HEK293T (cell line): ENCODE results near the gene TAL2.
A peak's percentile ranks its signal among the peaks of the same experiment; 100 is the strongest.

Source experiments
- CTCF ChIA-PET: fragments of 350-600 bp; formaldehyde crosslinking; extraction: SDS; loops from one replicate; lab custom pipeline; 2021; ENCODE audit warnings: antibody characterized with exemption, inconsistent platforms; lab: Yijun Ruan, JAX
- POLR2A ChIA-PET: fragments of 350-600 bp; formaldehyde crosslinking; extraction: SDS; loops from one replicate; lab custom pipeline; 2020; ENCODE audit warnings: antibody characterized with exemption, inconsistent platforms; lab: Yijun Ruan, JAX
- DNase-seq: peaks from one replicate; pipeline ENCODE4 v3.0.0; 2012; ENCODE audit warnings: mixed read lengths; ENCODE audit errors: extremely low spot score
- ARNT ChIP-seq: fragments of 450-650 bp; IDR thresholded peaks from 2 replicates; pipeline ENCODE4 v1.6.1; 2017; ENCODE audit warnings: mild to moderate bottlenecking
- BHLHE40 ChIP-seq: fragments of 450-650 bp; IDR thresholded peaks from 2 replicates; pipeline ENCODE4 v1.6.1; 2016; ENCODE audit warnings: mild to moderate bottlenecking, moderate library complexity, borderline replicate concordance
- CTBP1 ChIP-seq: fragments of 450-650 bp; IDR thresholded peaks from 2 replicates; pipeline ENCODE4 v1.6.1; 2016; ENCODE audit warnings: borderline replicate concordance
- ELF4 ChIP-seq: fragments of 450-650 bp; IDR thresholded peaks from 2 replicates; pipeline ENCODE4 v1.6.1; 2017; ENCODE audit warnings: antibody characterized with exemption
- FOXA1 ChIP-seq: fragments of 450-650 bp; IDR thresholded peaks from 2 replicates; pipeline ENCODE4 v1.6.1; 2016; ENCODE audit warnings: mild to moderate bottlenecking
- FOXK2 ChIP-seq: fragments of 450-650 bp; IDR thresholded peaks from 2 replicates; pipeline ENCODE4 v1.6.1; 2016; ENCODE audit warnings: mild to moderate bottlenecking
- FOXM1 ChIP-seq: fragments of 450-650 bp; IDR thresholded peaks from 2 replicates; pipeline ENCODE4 v1.6.1; 2017; ENCODE audit warnings: mild to moderate bottlenecking, borderline replicate concordance
- HDGF ChIP-seq: fragments of 450-650 bp; IDR thresholded peaks from 2 replicates; pipeline ENCODE4 v1.6.1; 2017; ENCODE audit warnings: antibody characterized with exemption, borderline replicate concordance
- L3MBTL2 ChIP-seq: fragments of 450-650 bp; conservative IDR thresholded peaks from 2 replicates; pipeline ENCODE4 v1.6.1; 2016; ENCODE audit warnings: mild to moderate bottlenecking
- LEF1 ChIP-seq: fragments of 450-650 bp; IDR thresholded peaks from 2 replicates; pipeline ENCODE4 v1.6.1; 2017; ENCODE audit warnings: mild to moderate bottlenecking, borderline replicate concordance
- NFRKB ChIP-seq: fragments of 450-650 bp; IDR thresholded peaks from 2 replicates; pipeline ENCODE4 v1.6.1; 2016; ENCODE audit warnings: mild to moderate bottlenecking, moderate library complexity
- SP1 ChIP-seq: fragments of 450-650 bp; IDR thresholded peaks from 2 replicates; pipeline ENCODE4 v1.6.1; 2017
- SUZ12 ChIP-seq: fragments of 450-650 bp; IDR thresholded peaks from 2 replicates; pipeline ENCODE4 v1.6.1; 2016; ENCODE audit warnings: mild to moderate bottlenecking
- TARDBP ChIP-seq: fragments of 450-650 bp; IDR thresholded peaks from 2 replicates; pipeline ENCODE4 v1.6.1; 2016
- ZNF384 ChIP-seq: fragments of 450-650 bp; IDR thresholded peaks from 2 replicates; pipeline ENCODE4 v1.6.1; 2016
- TF ChIP-seq, protein P1 (sequence below): fragments of 450-650 bp; IDR thresholded peaks from 2 replicates; pipeline ENCODE4 v1.6.1; 2016

Gene TAL2

DNA sequence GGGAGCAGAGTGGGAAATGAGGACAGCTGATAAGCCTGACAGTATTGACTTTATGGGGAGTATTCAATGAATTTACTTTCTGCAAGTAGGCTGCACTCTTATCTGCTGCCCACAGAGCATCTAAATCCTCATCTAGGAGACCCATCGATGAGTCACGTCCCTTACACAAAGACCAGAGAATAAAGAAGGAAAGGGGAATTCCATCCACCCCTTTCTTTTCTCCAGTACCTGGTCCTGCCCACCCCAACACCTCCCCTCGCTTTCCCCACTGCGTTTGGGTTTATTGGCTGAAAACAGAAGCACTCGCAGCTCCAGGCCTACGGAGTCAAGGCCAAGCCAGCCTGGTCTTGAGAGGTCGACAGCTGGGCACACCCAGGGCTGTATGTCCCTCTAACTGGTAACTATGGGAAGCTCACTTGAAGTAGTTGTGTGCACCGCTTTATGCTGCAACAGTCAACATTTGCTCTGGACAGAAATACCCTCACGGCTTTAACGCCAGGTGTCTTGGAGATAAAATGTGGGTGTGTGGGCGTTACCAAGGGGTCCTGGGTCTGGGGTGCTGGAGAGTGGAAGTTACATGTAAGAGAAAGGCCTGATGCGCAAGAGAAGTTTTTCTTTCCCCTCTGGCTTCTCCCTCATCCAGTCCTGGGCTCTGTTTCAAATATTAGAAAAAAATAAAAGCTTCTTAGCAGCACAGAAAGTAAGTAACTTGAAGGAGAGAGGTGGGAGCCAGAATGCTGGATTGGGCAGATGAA lies 14.5 kb upstream of the TAL2 start:
- POLR2A ChIA-PET = interaction anchor here (1.1 kb wide), 1 partner anchor 9 kb away, joined by 3 read pairs; no protein-coding TSS in a partner anchor
- DNase-seq = no peak
- TF ChIP-seq FOXA1 (no peak), FOXK2 (no peak), CTBP1 (no peak), HDGF (no peak), ZNF384 (no peak), L3MBTL2 (no peak), BHLHE40 (no peak), SUZ12 (no peak), NFRKB (no peak), ARNT (no peak), SP1 (no peak), ELF4 (no peak), LEF1 (no peak), FOXM1 (no peak), TARDBP (no peak)
- TF ChIP-seq, protein P1, sequence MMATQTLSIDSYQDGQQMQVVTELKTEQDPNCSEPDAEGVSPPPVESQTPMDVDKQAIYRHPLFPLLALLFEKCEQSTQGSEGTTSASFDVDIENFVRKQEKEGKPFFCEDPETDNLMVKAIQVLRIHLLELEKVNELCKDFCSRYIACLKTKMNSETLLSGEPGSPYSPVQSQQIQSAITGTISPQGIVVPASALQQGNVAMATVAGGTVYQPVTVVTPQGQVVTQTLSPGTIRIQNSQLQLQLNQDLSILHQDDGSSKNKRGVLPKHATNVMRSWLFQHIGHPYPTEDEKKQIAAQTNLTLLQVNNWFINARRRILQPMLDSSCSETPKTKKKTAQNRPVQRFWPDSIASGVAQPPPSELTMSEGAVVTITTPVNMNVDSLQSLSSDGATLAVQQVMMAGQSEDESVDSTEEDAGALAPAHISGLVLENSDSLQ = no peak
- CTCF ChIA-PET = interaction anchor here (0.6 to 0.9 kb wide), 2 partner anchors 10 to 189 kb away, joined by 3 to 5 read pairs; no protein-coding TSS in a partner anchor

GRCh38 chr9:105651806-105652205 lies 10.5 kb upstream of the TAL2 start:
- no peak for DNase-seq
- CTCF ChIA-PET = interaction anchor here (0.7 kb wide), 1 partner anchor 38 kb away, joined by 3 read pairs; no protein-coding TSS in a partner anchor
- POLR2A ChIA-PET = no interaction called here
- no peak for TF ChIP-seq FOXA1
- TF ChIP-seq SP1 = no peak
- no peak for TF ChIP-seq HDGF
- TF ChIP-seq FOXM1 = no peak
- no peak for TF ChIP-seq ARNT
- TF ChIP-seq SUZ12 = no peak

DNA sequence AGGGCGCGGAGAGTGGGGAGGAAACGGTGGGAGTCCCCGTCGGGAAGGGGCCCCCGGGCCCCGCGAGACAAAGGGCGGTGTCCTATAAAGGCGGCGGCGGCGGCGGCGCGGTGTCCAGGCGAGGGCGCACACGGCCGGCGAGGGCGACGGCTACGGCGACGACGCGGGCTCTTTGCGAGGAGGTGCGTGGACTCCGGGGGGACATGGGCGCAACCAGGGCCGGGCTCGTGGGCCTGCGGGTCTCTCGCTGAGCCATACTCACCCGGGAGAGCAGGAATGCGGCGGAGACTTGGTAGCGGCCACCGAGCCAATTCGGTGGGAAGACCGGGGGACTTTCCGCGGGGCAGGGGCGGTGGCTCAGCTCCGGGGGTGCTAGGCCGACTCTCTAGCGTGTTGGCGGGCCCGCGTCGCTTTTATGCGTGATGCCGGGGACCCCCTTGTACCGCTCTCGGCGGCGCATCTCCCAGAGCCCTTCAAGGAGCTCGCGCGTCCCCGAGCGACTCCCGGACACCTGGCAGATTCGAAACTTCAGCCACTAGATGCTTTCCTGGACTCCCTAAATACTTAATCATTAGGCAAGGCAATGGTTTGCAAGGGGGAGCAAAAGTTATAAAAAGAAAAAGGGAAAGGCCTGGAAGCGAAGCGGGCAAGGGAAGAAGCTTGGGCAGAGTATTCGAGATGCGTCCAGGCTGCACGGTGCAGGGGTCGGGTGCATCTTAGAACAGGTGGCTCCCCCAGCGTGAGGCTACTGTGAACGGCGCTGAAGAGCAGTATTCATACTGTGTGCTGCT lies 5.9 kb upstream of the TAL2 start:
- CTCF ChIA-PET = no interaction called here
- TF ChIP-seq BHLHE40 (no peak), L3MBTL2 (peak; percentile 70)
- POLR2A ChIA-PET = no interaction called here
- DNase-seq = peak; percentile 42

DNA sequence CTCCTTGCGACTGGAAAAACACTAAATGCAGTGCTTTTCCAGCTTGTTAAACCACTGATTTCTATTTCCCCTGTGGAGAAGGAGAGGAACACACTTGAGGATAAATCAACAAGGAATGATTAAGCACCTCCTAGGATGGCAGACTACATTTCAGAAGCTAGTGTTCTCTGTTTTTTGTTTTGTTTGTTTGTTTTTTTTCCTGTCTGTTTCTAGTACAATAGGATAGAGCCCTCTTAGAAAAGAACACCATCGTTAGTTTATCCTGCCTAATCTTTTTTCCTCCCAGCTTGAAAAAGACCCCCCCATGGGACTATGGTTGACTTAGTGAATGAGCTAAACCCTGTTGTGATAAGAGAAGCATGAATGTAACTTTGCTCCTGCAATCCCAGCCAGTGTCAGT lies 3.9 kb upstream of the TAL2 start:
- peak; percentile 33 for DNase-seq
- TF ChIP-seq, protein P1 = peak; percentile 87
- TF ChIP-seq ZNF384 (no peak; the same call in 1 of the 2 replicates), FOXM1 (no peak), ELF4 (no peak), TARDBP (no peak)
- ChIA-PET POLR2A (interaction anchor here (1.0 kb wide), 1 partner anchor 37 kb away, joined by 3 read pairs; no protein-coding TSS in a partner anchor), CTCF (no interaction called here)

- CTCF ChIA-PET = interaction anchor here (0.7 kb wide), 1 partner anchor 23 kb away, joined by 3 read pairs; no protein-coding TSS in a partner anchor
- DNase-seq = no peak
- POLR2A ChIA-PET = no interaction called here
Observed at GRCh38 chr9:105661011-105661410, 1.2 kb upstream of the TAL2 start.

More at GRCh38 chr9:105661011-105661410, 1.2 kb upstream of the TAL2 start:
- TF ChIP-seq FOXM1 (no peak), LEF1 (no peak), NFRKB (no peak), CTBP1 (no peak), FOXA1 (no peak), TARDBP (no peak), BHLHE40 (no peak), ZNF384 (no peak), HDGF (no peak), SP1 (no peak), FOXK2 (no peak), SUZ12 (no peak), L3MBTL2 (no peak), ARNT (no peak), ELF4 (no peak)
- TF ChIP-seq, protein P1 = no peak
